Pancreas (tissue), 10 donors: Measurements from ENCODE around the gene ZNF749. TPM values are rescaled to one million over a fixed set of nuclear protein-coding genes. Genes with fewer than 3 reads are reported as not detected.

Experiments
- ATAC-seq, 4 donors: fragments of 200-7000 bp; cut with Tn5 transposase; one replicate each; pipeline versions ENCODE4 v1.8.0 to v1.9.1; 2020; ENCODE audit warnings: mild to moderate bottlenecking in 4 of 4, moderate library complexity in 4 of 4
- DNase-seq, 6 donors: peaks; one replicate each; pipeline ENCODE4 v3.0.0-alpha.2; 2020
- FAIRE-seq: peaks from 2 replicates; lab custom pipeline; 2012; peaks lifted over from hg19 to GRCh38; lab: Jason Lieb, UNC
- H3K27ac ChIP-seq, 4 donors: fragments of 200-600 bp; sonication (generic); 1 replicate in 3 of 4; 2 replicates in 1 of 4; pipeline versions ENCODE4 v1.5.0 to v1.8.0; 2020
- H3K27me3 ChIP-seq, 4 donors: fragments of 200-600 bp; one replicate each; pipeline ENCODE4 v1.8.0; 2021
- H3K36me3 ChIP-seq, 3 donors: fragments of 200-600 bp; sonication (generic) in 1 of 3; one replicate each; pipeline versions ENCODE4 v1.5.0 to v1.8.0; 2020 to 2021
- H3K4me1 ChIP-seq, 3 donors: fragments of 200-600 bp; one replicate each; pipeline ENCODE4 v1.8.0; 2021
- H3K4me3 ChIP-seq, 4 donors: fragments of 200-600 bp; sonication (generic) in 2 of 4; one replicate each; pipeline versions ENCODE4 v1.5.0 to v1.8.0; 2020 to 2021
- H3K9me3 ChIP-seq, 4 donors: fragments of 200-600 bp; one replicate each; pipeline ENCODE4 v1.8.0; 2021
- CTCF ChIP-seq, 4 donors: fragments of 200-600 bp; sonication (generic) in 3 of 4; IDR thresholded peaks; one replicate each; pipeline versions ENCODE4 v1.5.0 to v1.8.0; 2021; ENCODE audit warnings: antibody characterized with exemption in 4 of 4
- WGBS, 2 donors: extraction: QIAGEN DNeasy Blood & Tissue Kit; methylation state at CpG; one replicate each; pipeline ENCODE4 v1.1.7; 2013; 5-methylcytosine and 5-hydroxymethylcytosine counted together
- intact Hi-C, 3 donors: fragments of 100-400 bp; cut with DNase I; formaldehyde crosslinking; loops; one replicate each; pipeline versions ENCODE4 v1.11.1 to v1.14.2; 2022
- polyA plus RNA-seq, 2 donors: library from polyadenylated mRNA; stranded (reverse); fragments of 200-250 nt; gene quantifications; one replicate each; pipeline ENCODE4 v1.2.3, GENCODE V29; 2013
- total RNA-seq, 6 donors: library from RNA; stranded (reverse); fragmentation: NEBNext Ultra II Directional in 4 of 6; extraction: Animal tissue kit (Norgen Biotek cat#: 25700) in 4 of 6; gene quantifications; one replicate each; pipeline versions ENCODE4 v1.2.1 to v1.2.4, GENCODE V29; 2021 to 2023
- donor health status: healthy with polysubstance abuse.
- donor health status: DM: no; HTN: no; CAD: no; lungs with moderate emphysema.
- donor health status: DM: no; HTN: no; CAD: no.
- donor health status: control.
- donor health status: control.
- donor health status: Bipolar disorder and iron deficiency.
- donor health status: DM: yes; HTN: yes; CAD: no.
- donor health status: DM: no; HTN: no; CAD: no.
- donor health status: DM: no; HTN: no; CAD: no.
- donor health status: DM: yes; HTN: yes; CAD: no.

ZNF749 gene
- total and polyA plus RNA-seq, 8 donors, result 2.1 to 7.2 (median 5.0) TPM

- Histone ChIP-seq H3K4me1 (no peaks in the 10 kb centered on the region), H3K9me3 (no peaks in the 10 kb centered on the region)
- FAIRE-seq, result no peak
Measured at GRCh38 chr19:57398868-57399267, 36.3 kb upstream of the ZNF749 start.

GRCh38 chr19:57403737-57404563 lies 31.2 kb upstream of the ZNF749 start:
- FAIRE-seq (no peak), DNase-seq (no peak), ATAC-seq (no peak)
- Histone ChIP-seq H3K9me3 (no peaks in the 10 kb centered on the region), H3K27me3 (no peaks in the 10 kb centered on the region), H3K4me3 (no peak overlapping the region), H3K36me3 (peaks cover 0 to 7% (median 5%) of the 10 kb centered on the region in 3 donors), H3K4me1 (no peaks in the 10 kb centered on the region), H3K27ac (no peak overlapping the region)
- 88% methylated on average over 9 of the region's 9 CpGs for WGBS, 2 donors
- intact Hi-C loops, result no loop called here
- TF ChIP-seq CTCF (IDR thresholded peaks at IDR 0.05), result no peak

More at GRCh38 chr19:57398868-57399267, 36.3 kb upstream of the ZNF749 start:
- no peak for TF ChIP-seq CTCF (IDR thresholded peaks at IDR 0.05)
- intact Hi-C loops, result no loop called here
- DNase-seq (no peak), ATAC-seq (no peak)
- Histone ChIP-seq H3K4me3 (no peak overlapping the region), H3K27ac (no peak overlapping the region), H3K27me3 (no peaks in the 10 kb centered on the region), H3K36me3 (peaks cover 0 to 30% (median 16%) of the 10 kb centered on the region in 3 donors)
- whole genome bisulfite sequencing, 2 donors, result 98% methylated on average over 5 of the region's 5 CpGs

- no peak for FAIRE-seq
- no peak overlapping the region for H3K27ac ChIP-seq
- H3K4me1 ChIP-seq, result peaks cover 0 to 5% (median under 1%) of the 10 kb centered on the region in 3 donors
- no peaks in the 10 kb centered on the region for H3K36me3 ChIP-seq
- peak; percentile 27 to 56 (median 52) for DNase-seq
- H3K27me3 ChIP-seq, result no peaks in the 10 kb centered on the region
- no peaks in the 10 kb centered on the region for H3K9me3 ChIP-seq
- intact Hi-C loops, result no loop called here
- WGBS, 2 donors, result 12 to 15% methylated on average over 8 of the region's 8 CpGs
- H3K4me3 ChIP-seq, result no peak overlapping the region
- peak; percentile 29 to 61 (median 38) for ATAC-seq
- peak; percentile 15 to 38 (median 28) for TF ChIP-seq CTCF (IDR thresholded peaks at IDR 0.05)
Measured at GRCh38 chr19:57406516-57407123, 28.5 kb upstream of the ZNF749 start.

GRCh38 chr19:57410877-57411671 lies 24.1 kb upstream of the ZNF749 start, which contains the start of gene ZNF17:
ZNF17 (plus strand) TSS chr19:57411161; CDS start chr19:57413616, 2,455 bp downstream.
- TF ChIP-seq CTCF (IDR thresholded peaks at IDR 0.05), result no peak
- H3K4me1 ChIP-seq, result peaks cover 0 to 7% (median 5%) of the 10 kb centered on the region in 3 donors
- H3K9me3 ChIP-seq, result no peaks in the 10 kb centered on the region
- peak; percentile 89 to 97 (median 91) for DNase-seq
- 0 to 1% methylated on average over 55 of the region's 55 CpGs for WGBS, 2 donors
- peak; percentile 100 for ATAC-seq
- FAIRE-seq, result peak; percentile 92
- no peaks in the 10 kb centered on the region for H3K27me3 ChIP-seq
- peak within 1 kb of the TSS; percentile 45 to 97 (median 89) for H3K4me3 ChIP-seq
- peaks cover 0 to 8% (median 0%) of the 10 kb centered on the region in 3 donors for H3K36me3 ChIP-seq
- H3K27ac ChIP-seq, result peak within 1 kb of the TSS; percentile 10 to 47 (median 32)
- intact Hi-C loops, result no loop called here
